Loucy (cell line): ENCODE data around the gene PDGFD.
A peak's percentile ranks its signal among the peaks of the same experiment; 100 is the strongest.

ENCODE experiments used
- H2AFZ ChIP-seq: fragments of 200-600 bp; sonication (generic); 2 replicates; pipeline ENCODE4 v1.6.0; 2016; ENCODE audit warnings: antibody characterized with exemption, mild to moderate bottlenecking, low read length, moderate library complexity
- H3F3A ChIP-seq: fragments of 200-600 bp; 2 replicates; pipeline ENCODE4 v1.6.0; 2016; ENCODE audit warnings: antibody characterized with exemption, low read depth, mild to moderate bottlenecking
- H3K27me3 ChIP-seq: fragments of 200-600 bp; sonication (generic); 2 replicates; pipeline ENCODE4 v1.6.1; 2014; ENCODE audit warnings: low read length, mild to moderate bottlenecking; ENCODE audit not compliant: insufficient read depth, poor library complexity, severe bottlenecking
- H3K36me3 ChIP-seq: fragments of 200-600 bp; sonication (generic); 2 replicates; pipeline ENCODE4 v1.6.1; 2016; ENCODE audit warnings: low read length; ENCODE audit not compliant: insufficient read depth
- H3K4me1 ChIP-seq: fragments of 200-600 bp; sonication (generic); 2 replicates; pipeline ENCODE4 v1.5.1; 2014; ENCODE audit warnings: low read length, mild to moderate bottlenecking; ENCODE audit not compliant: insufficient read depth, poor library complexity, severe bottlenecking
- H3K4me2 ChIP-seq: fragments of 200-600 bp; sonication (generic); 2 replicates; pipeline ENCODE4 v1.6.0; 2014; ENCODE audit warnings: antibody characterized with exemption, low read length, low read depth, mild to moderate bottlenecking; ENCODE audit not compliant: poor library complexity, severe bottlenecking
- H3K4me3 ChIP-seq: fragments of 200-600 bp; sonication (generic); 2 replicates; pipeline ENCODE4 v1.5.1; 2014; ENCODE audit warnings: low read length, mild to moderate bottlenecking, mixed read lengths; ENCODE audit not compliant: poor library complexity, severe bottlenecking
- H3K79me2 ChIP-seq: fragments of 200-600 bp; sonication (generic); 2 replicates; pipeline ENCODE4 v1.6.1; 2014; ENCODE audit warnings: low read length; ENCODE audit not compliant: insufficient read depth
- H3K9ac ChIP-seq: fragments of 200-600 bp; sonication (generic); 2 replicates; pipeline ENCODE4 v1.6.0; 2014; ENCODE audit warnings: mild to moderate bottlenecking, low read depth, low read length, moderate library complexity; ENCODE audit not compliant: poor library complexity, severe bottlenecking
- H3K9me2 ChIP-seq: fragments of 200-600 bp; sonication (generic); replicated peaks from 2 replicates; pipeline ENCODE4 v1.6.1; 2016; ENCODE audit warnings: low read depth, low read length, mixed read lengths
- H3K9me3 ChIP-seq: fragments of 200-600 bp; sonication (generic); 2 replicates; pipeline ENCODE4 v1.6.1; 2014; ENCODE audit warnings: mild to moderate bottlenecking, antibody characterized with exemption, low read length, low read depth; ENCODE audit not compliant: insufficient read depth
- H4K20me1 ChIP-seq: fragments of 200-600 bp; sonication (generic); 2 replicates; pipeline ENCODE4 v1.6.0; 2014; ENCODE audit warnings: antibody characterized with exemption, low read length, mild to moderate bottlenecking; ENCODE audit not compliant: insufficient read depth, poor library complexity, severe bottlenecking
- CTCF ChIP-seq: fragments of 200-600 bp; sonication (generic); conservative IDR thresholded peaks from 2 replicates; pipeline ENCODE4 v1.5.1; 2014; ENCODE audit warnings: mild to moderate bottlenecking, antibody characterized with exemption, low read length
- EZH2phosphoT487 ChIP-seq: fragments of 200-600 bp; IDR thresholded peaks from 2 replicates; pipeline ENCODE4 v1.6.1; 2018; ENCODE audit warnings: antibody characterized with exemption, mild to moderate bottlenecking, moderate library complexity, borderline replicate concordance

The PDGFD gene

GRCh38 chr11:103967985-103968384 is 196.0 kb downstream of the PDGFD start:
- no peak for TF ChIP-seq EZH2phosphoT487
- no peak for TF ChIP-seq CTCF
- Histone ChIP-seq H3K4me2 (no peak overlapping the region), H3F3A (no peaks in the 10 kb centered on the region), H3K36me3 (no peaks in the 10 kb centered on the region), H3K27me3 (no peaks in the 10 kb centered on the region), H3K9me3 (no peaks in the 10 kb centered on the region), H3K79me2 (no peaks in the 10 kb centered on the region), H2AFZ (no peak overlapping the region), H3K9me2 (no peaks in the 10 kb centered on the region), H3K9ac (no peak overlapping the region), H3K4me3 (no peak overlapping the region), H3K4me1 (no peaks in the 10 kb centered on the region), H4K20me1 (no peaks in the 10 kb centered on the region)

GRCh38 chr11:103964390-103964789 is 199.6 kb downstream of the PDGFD start:
- H3K27me3 ChIP-seq = no peaks in the 10 kb centered on the region

GRCh38 chr11:103963648-103964047 is 200.3 kb downstream of the PDGFD start:
- Histone ChIP-seq H3K4me3 (no peak overlapping the region), H3K9ac (no peak overlapping the region), H3K4me2 (no peak overlapping the region), H3K79me2 (no peaks in the 10 kb centered on the region), H3K27me3 (no peaks in the 10 kb centered on the region), H3K9me3 (no peaks in the 10 kb centered on the region), H3F3A (no peaks in the 10 kb centered on the region), H3K36me3 (no peaks in the 10 kb centered on the region), H4K20me1 (no peaks in the 10 kb centered on the region), H3K4me1 (peaks cover 10% of the 10 kb centered on the region), H3K9me2 (no peaks in the 10 kb centered on the region), H2AFZ (no peak overlapping the region)
- no peak for TF ChIP-seq CTCF

More at GRCh38 chr11:103964390-103964789, 199.6 kb downstream of the PDGFD start:
- no peak overlapping the region for H2AFZ ChIP-seq
- H3K79me2 ChIP-seq = no peaks in the 10 kb centered on the region
- TF ChIP-seq CTCF (peak; percentile 49), EZH2phosphoT487 (no peak)
- H4K20me1 ChIP-seq = no peaks in the 10 kb centered on the region
- no peak overlapping the region for H3K4me3 ChIP-seq
- H3F3A ChIP-seq = no peaks in the 10 kb centered on the region
- no peaks in the 10 kb centered on the region for H3K9me2 ChIP-seq
- peaks cover 3% of the 10 kb centered on the region for H3K4me1 ChIP-seq
- no peak overlapping the region for H3K9ac ChIP-seq
- H3K4me2 ChIP-seq = no peak overlapping the region
- H3K9me3 ChIP-seq = no peaks in the 10 kb centered on the region
- H3K36me3 ChIP-seq = no peaks in the 10 kb centered on the region
